CD14-positive monocyte (primary cell): ENCODE measurements around the gene OR10G3. TPM values are rescaled to one million over a fixed set of nuclear protein-coding genes. Genes with fewer than 3 reads are reported as not detected.
A peak's percentile ranks its signal among the peaks of the same experiment; 100 is the strongest.

Experiments
- DNase-seq, 3 donors: peaks; one replicate each; pipeline ENCODE4 v3.0.0-alpha.2; 2011 to 2022
- H2AFZ ChIP-seq: 2 replicates; pipeline ENCODE4 v1.6.0; 2012; ENCODE audit warnings: mild to moderate bottlenecking, low read depth, low read length, inconsistent platforms; ENCODE audit not compliant: insufficient read depth, poor library complexity, severe bottlenecking
- H3K27ac ChIP-seq, 2 donors: 1 replicate in 1 of 2; 2 replicates in 1 of 2; pipeline ENCODE4 v1.5.1; 2012 to 2013; ENCODE audit warnings: low read length in 2 of 2, control low read depth in 1 of 2, inconsistent platforms in 1 of 2, low read depth in 1 of 2, mild to moderate bottlenecking in 1 of 2
- H3K27me3 ChIP-seq, 2 donors: one replicate each; pipeline versions ENCODE4 v1.6.0 to v1.6.1; 2011 to 2013; ENCODE audit warnings: low read length in 2 of 2; ENCODE audit not compliant: control insufficient read depth in 2 of 2, insufficient read depth in 2 of 2
- H3K36me3 ChIP-seq, 2 donors: replicated peaks in 1 of 2; 1 replicate in 1 of 2; 2 replicates in 1 of 2; pipeline versions ENCODE4 v1.5.1 to v1.6.1; 2012 to 2013; ENCODE audit warnings: low read length in 2 of 2, control low read depth in 1 of 2, inconsistent platforms in 1 of 2, mild to moderate bottlenecking in 1 of 2; ENCODE audit not compliant: insufficient read depth in 2 of 2, control insufficient read depth in 1 of 2
- H3K4me1 ChIP-seq, 2 donors: 1 replicate in 1 of 2; 2 replicates in 1 of 2; pipeline versions ENCODE4 v1.5.1 to v1.6.1; 2012 to 2013; ENCODE audit warnings: low read length in 2 of 2, control low read depth in 1 of 2, inconsistent platforms in 1 of 2, mild to moderate bottlenecking in 1 of 2, moderate library complexity in 1 of 2; ENCODE audit not compliant: insufficient read depth in 2 of 2, control insufficient read depth in 1 of 2
- H3K4me2 ChIP-seq: replicated peaks from 2 replicates; pipeline ENCODE3; 2012; ENCODE audit warnings: low read length, moderate library complexity, mild to moderate bottlenecking; ENCODE audit not compliant: poor library complexity, severe bottlenecking; ENCODE audit errors: extremely low read depth
- H3K4me3 ChIP-seq, 3 experiments: fragments of 200-600 bp in 1 of 3; sonication (generic) in 1 of 3; replicated peaks in 1 of 3; 1 replicate in 2 of 3; 2 replicates in 1 of 3; pipeline ENCODE4 v1.5.1; 2011 to 2013; ENCODE audit warnings: low read length in 3 of 3, mild to moderate bottlenecking in 3 of 3, control low read depth in 2 of 3, low read depth in 2 of 3, inconsistent platforms in 1 of 3, moderate library complexity in 1 of 3
- H3K79me2 ChIP-seq: 2 replicates; pipeline ENCODE4 v1.6.0; 2012; ENCODE audit warnings: mild to moderate bottlenecking, control low read depth, inconsistent platforms, low read length, moderate library complexity; ENCODE audit not compliant: insufficient read depth
- H3K9ac ChIP-seq: 2 replicates; pipeline ENCODE4 v1.6.0; 2017; ENCODE audit warnings: low read length, mild to moderate bottlenecking; ENCODE audit not compliant: insufficient read depth, poor library complexity, severe bottlenecking
- H3K9me3 ChIP-seq, 2 donors: replicated peaks in 1 of 2; 1 replicate in 1 of 2; 2 replicates in 1 of 2; pipeline versions ENCODE4 v1.5.1 to v1.6.1; 2012 to 2013; ENCODE audit warnings: low read length in 2 of 2, control low read depth in 1 of 2; ENCODE audit not compliant: control insufficient read depth in 1 of 2, insufficient read depth in 1 of 2
- H4K20me1 ChIP-seq: 2 replicates; pipeline ENCODE4 v1.6.0; 2012; ENCODE audit warnings: mild to moderate bottlenecking, low read length, control low read depth, moderate library complexity; ENCODE audit not compliant: insufficient read depth
- H3K27ac Mint-ChIP-seq, 7 donors: one replicate each; pipeline ENCODE4 v1.8.0; 2020; ENCODE audit warnings: mild to moderate bottlenecking in 7 of 7, mixed read lengths in 7 of 7, moderate library complexity in 6 of 7, inconsistent platforms in 2 of 7
- H3K27me3 Mint-ChIP-seq, 3 donors: one replicate each; pipeline ENCODE4 v1.8.0; 2021 to 2022; ENCODE audit warnings: low read depth in 3 of 3, mild to moderate bottlenecking in 3 of 3, mixed read lengths in 3 of 3, moderate library complexity in 3 of 3, inconsistent platforms in 1 of 3
- H3K36me3 Mint-ChIP-seq, 2 donors: one replicate each; pipeline ENCODE4 v1.8.0; 2020; ENCODE audit warnings: mixed read lengths in 2 of 2, inconsistent platforms in 1 of 2, mild to moderate bottlenecking in 1 of 2
- H3K4me1 Mint-ChIP-seq: one replicate; pipeline ENCODE4 v1.8.0; 2020; ENCODE audit warnings: mild to moderate bottlenecking, mixed read lengths
- H3K4me3 Mint-ChIP-seq, 2 donors: one replicate each; pipeline ENCODE4 v1.8.0; 2020; ENCODE audit warnings: mild to moderate bottlenecking in 2 of 2, mixed read lengths in 2 of 2, moderate library complexity in 1 of 2
- H3K9me3 Mint-ChIP-seq, 7 donors: one replicate each; pipeline ENCODE4 v1.8.0; 2020 to 2022; ENCODE audit warnings: mixed read lengths in 7 of 7, mild to moderate bottlenecking in 6 of 7, moderate library complexity in 6 of 7, inconsistent platforms in 2 of 7
- WGBS: methylation state at CpG from one replicate; pipeline ENCODE4 v1.1.5; 2013; ENCODE audit warnings: missing lambda C conversion rate; ENCODE audit not compliant: insufficient coverage; 5-methylcytosine and 5-hydroxymethylcytosine counted together
- intact Hi-C, 2 donors: fragments of 100-400 bp; cut with micrococcal nuclease; formaldehyde crosslinking; loops; one replicate each; pipeline versions ENCODE4 v1.15.0 to v1.15.1; 2023
- polyA plus RNA-seq, 3 donors: library from polyadenylated mRNA; depleted of rRNA in 1 of 3; unstranded in 2 of 3; stranded (reverse) in 1 of 3; fragments of 300-500 nt in 2 of 3; fragments of >200 nt in 1 of 3; fragmentation: Illumina TruSeq in 2 of 3; gene quantifications; 1 replicate in 2 of 3; 2 replicates in 1 of 3; pipeline ENCODE4 v1.2.3, GENCODE V29; 2012 to 2021
- TF ChIP-seq, protein P1 (sequence below): fragments of 200-600 bp; IDR thresholded peaks from one replicate; pipeline ENCODE4 v1.8.0; 2022; ENCODE audit warnings: antibody characterized with exemption, mild to moderate bottlenecking

The OR10G3 gene
- polyA plus RNA-seq, 3 donors: not detected

DNA sequence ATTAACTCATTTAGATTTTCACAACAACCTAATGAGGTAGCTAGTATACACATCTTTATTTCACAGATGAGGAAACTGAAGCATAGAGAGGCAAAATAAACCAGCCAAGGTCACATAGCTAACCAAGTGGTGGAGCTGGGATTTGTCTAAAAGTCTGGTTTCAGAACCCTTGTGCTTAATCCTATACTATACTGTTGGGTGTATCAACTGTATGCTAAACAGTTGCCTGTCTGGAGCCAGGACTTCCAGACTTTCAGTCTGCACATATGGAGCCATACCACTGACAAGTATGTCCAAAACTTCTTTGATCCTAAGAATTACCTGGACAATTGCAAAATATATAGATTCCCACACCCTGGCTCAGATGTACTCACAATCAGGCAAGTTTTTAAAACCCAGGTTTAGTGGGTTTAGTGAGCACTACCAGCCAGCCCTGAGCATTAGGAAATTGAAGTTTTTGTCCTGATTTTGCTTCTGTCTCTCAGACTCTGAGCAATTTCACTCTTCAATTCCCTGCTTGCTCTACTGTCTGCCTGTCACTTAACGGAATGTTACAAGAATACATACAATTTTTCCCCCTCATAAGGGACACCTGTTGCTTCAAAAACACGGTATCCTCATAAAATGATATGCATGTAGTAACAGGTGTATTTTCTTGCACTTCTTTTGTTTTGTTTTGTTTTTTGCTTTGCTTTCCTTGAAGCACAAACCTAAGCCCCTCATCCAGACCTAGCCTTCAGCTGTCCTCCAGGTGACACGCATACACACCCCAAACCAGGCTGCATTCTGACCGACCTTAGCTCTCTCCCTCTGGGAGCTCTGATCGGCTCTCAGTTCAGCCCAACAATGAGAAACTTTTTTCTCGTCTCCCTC is 44.1 kb downstream of the OR10G3 start:
- H3K4me3 ChIP-seq: no peak overlapping the region
- no peak overlapping the region for H3K4me2 ChIP-seq
- no peaks in the 10 kb centered on the region for H4K20me1 ChIP-seq
- H3K36me3 ChIP-seq: no peaks in the 10 kb centered on the region
- H3K27me3 Mint-ChIP-seq: peaks cover 40 to 63% (median 45%) of the 10 kb centered on the region in 3 donors
- H2AFZ ChIP-seq: no peak overlapping the region
- TF ChIP-seq, protein P1, sequence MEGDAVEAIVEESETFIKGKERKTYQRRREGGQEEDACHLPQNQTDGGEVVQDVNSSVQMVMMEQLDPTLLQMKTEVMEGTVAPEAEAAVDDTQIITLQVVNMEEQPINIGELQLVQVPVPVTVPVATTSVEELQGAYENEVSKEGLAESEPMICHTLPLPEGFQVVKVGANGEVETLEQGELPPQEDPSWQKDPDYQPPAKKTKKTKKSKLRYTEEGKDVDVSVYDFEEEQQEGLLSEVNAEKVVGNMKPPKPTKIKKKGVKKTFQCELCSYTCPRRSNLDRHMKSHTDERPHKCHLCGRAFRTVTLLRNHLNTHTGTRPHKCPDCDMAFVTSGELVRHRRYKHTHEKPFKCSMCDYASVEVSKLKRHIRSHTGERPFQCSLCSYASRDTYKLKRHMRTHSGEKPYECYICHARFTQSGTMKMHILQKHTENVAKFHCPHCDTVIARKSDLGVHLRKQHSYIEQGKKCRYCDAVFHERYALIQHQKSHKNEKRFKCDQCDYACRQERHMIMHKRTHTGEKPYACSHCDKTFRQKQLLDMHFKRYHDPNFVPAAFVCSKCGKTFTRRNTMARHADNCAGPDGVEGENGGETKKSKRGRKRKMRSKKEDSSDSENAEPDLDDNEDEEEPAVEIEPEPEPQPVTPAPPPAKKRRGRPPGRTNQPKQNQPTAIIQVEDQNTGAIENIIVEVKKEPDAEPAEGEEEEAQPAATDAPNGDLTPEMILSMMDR: no peak
- H3K9me3 ChIP-seq: peaks cover 0 to 18% of the 10 kb centered on the region in 2 donors
- WGBS: 83% methylated on average over 2 of the region's 6 CpGs
- H3K27ac ChIP-seq: no peak overlapping the region
- intact Hi-C loops: no loop called here
- no peak overlapping the region for H3K27ac Mint-ChIP-seq
- H3K9ac ChIP-seq: no peak overlapping the region
- DNase-seq: no peak
- peaks cover 0 to 7% (median 0%) of the 10 kb centered on the region in 7 donors for H3K9me3 Mint-ChIP-seq
- H3K4me3 Mint-ChIP-seq: peak overlapping the region in 1 of 2 donors; percentile 65
- H3K79me2 ChIP-seq: no peaks in the 10 kb centered on the region
- H3K4me1 ChIP-seq: no peaks in the 10 kb centered on the region
- H3K4me1 Mint-ChIP-seq: peaks cover 14% of the 10 kb centered on the region
- no peaks in the 10 kb centered on the region for H3K36me3 Mint-ChIP-seq
- peaks cover 63 to 64% of the 10 kb centered on the region in 2 donors for H3K27me3 ChIP-seq

DNA sequence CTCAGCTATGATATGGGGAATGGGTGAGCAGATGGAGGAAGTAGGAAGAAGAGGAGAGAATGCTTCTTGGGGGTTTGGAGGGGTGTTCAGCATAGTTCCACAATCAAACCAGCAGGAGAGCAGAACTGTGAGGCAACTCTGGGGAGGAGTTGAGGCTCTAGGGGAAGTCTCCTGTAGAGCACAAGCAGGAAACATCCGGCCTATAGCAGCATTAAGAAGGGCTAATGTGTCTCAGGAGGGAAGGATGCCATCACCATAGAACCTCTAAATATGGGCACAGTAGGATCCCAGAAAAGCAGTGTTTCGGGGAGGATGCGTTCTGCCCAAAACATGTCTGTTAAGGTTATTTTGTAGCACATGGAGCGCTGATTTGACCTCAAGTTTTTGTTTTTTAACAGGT is 45.3 kb downstream of the OR10G3 start:
- Mint-ChIP-seq H3K27me3 (peaks cover 41 to 68% (median 45%) of the 10 kb centered on the region in 3 donors), H3K27ac (no peak overlapping the region), H3K4me3 (peak overlapping the region in 1 of 2 donors; percentile 53), H3K36me3 (no peaks in the 10 kb centered on the region), H3K4me1 (peaks cover 14% of the 10 kb centered on the region), H3K9me3 (peaks cover 0 to 7% (median 0%) of the 10 kb centered on the region in 7 donors)
- Histone ChIP-seq H4K20me1 (no peaks in the 10 kb centered on the region), H2AFZ (no peak overlapping the region), H3K9me3 (peaks cover 0 to 18% of the 10 kb centered on the region in 2 donors), H3K9ac (no peak overlapping the region), H3K4me2 (no peak overlapping the region), H3K36me3 (no peaks in the 10 kb centered on the region), H3K4me3 (no peak overlapping the region), H3K79me2 (no peaks in the 10 kb centered on the region), H3K4me1 (no peaks in the 10 kb centered on the region), H3K27me3 (peaks cover 60 to 61% of the 10 kb centered on the region in 2 donors), H3K27ac (no peak overlapping the region)
- DNase-seq: no peak
- WGBS: 80% methylated on average over 2 of the region's 4 CpGs
- intact Hi-C loops: no loop called here
- TF ChIP-seq, protein P1: no peak
